Caco-2 (cell line): ENCODE results near the gene ARHGAP19. TPM values are rescaled to one million over a fixed set of nuclear protein-coding genes. Genes with fewer than 3 reads are reported as not detected.

Experiments used
- BruUV-seq: library from RNA; stranded (reverse); fragments of 400-500 nt; replicated peaks from 2 replicates; lab custom pipeline; 2021; lab: Mats Ljungman, UMichigan
- CTCF ChIA-PET: fragments of 300-600 bp; sonication (Branson Sonifier 250); formaldehyde crosslinking; loops from one replicate; lab custom pipeline; 2022; ENCODE audit warnings: antibody characterized with exemption; lab: Charles Lee
- POLR2A ChIA-PET: fragments of 300-600 bp; sonication (Branson Sonifier 250); formaldehyde crosslinking; loops from one replicate; lab custom pipeline; 2022; ENCODE audit warnings: antibody characterized with exemption; lab: Charles Lee
- DNase-seq, 2 experiments: peaks; one replicate each; pipeline versions ENCODE4 v3.0.0 to v3.0.0-alpha.2; 2020 to 2022
- H3K27me3 ChIP-seq: replicated peaks from 2 replicates; pipeline ENCODE4 v1.6.0; 2011; ENCODE audit warnings: low read length; ENCODE audit not compliant: control insufficient read depth, insufficient read depth
- H3K36me3 ChIP-seq: 2 replicates; pipeline ENCODE4 v1.5.1; 2011; ENCODE audit warnings: low read length; ENCODE audit not compliant: control insufficient read depth, insufficient read depth
- H3K4me1 ChIP-seq: fragments of 250-450 bp; sonication (Bioruptor Pico); 2 replicates; pipeline ENCODE4 v1.5.1; 2020; ENCODE audit warnings: mild to moderate bottlenecking
- H3K4me3 ChIP-seq: 2 replicates; pipeline ENCODE4 v1.5.1; 2011; ENCODE audit warnings: low read depth, mild to moderate bottlenecking, control low read depth, low read length
- H3K9me3 ChIP-seq: fragments of 250-450 bp; sonication (Bioruptor Pico); 2 replicates; pipeline ENCODE4 v1.5.1; 2020; ENCODE audit warnings: mild to moderate bottlenecking, moderate library complexity
- H3K27ac Mint-ChIP-seq: one replicate; pipeline ENCODE4 v1.8.0; 2022; ENCODE audit warnings: mixed read lengths; ENCODE audit not compliant: unreplicated experiment
- H3K27me3 Mint-ChIP-seq: one replicate; pipeline ENCODE4 v1.8.0; 2022; ENCODE audit warnings: mixed read lengths; ENCODE audit not compliant: insufficient read depth, unreplicated experiment
- H3K36me3 Mint-ChIP-seq: one replicate; pipeline ENCODE4 v1.8.0; 2022; ENCODE audit warnings: mild to moderate bottlenecking, mixed read lengths; ENCODE audit not compliant: insufficient read depth, unreplicated experiment
- H3K4me1 Mint-ChIP-seq: one replicate; pipeline ENCODE4 v1.8.0; 2022; ENCODE audit warnings: low read depth, mixed read lengths; ENCODE audit not compliant: unreplicated experiment
- H3K4me3 Mint-ChIP-seq: one replicate; pipeline ENCODE4 v1.8.0; 2022; ENCODE audit warnings: mild to moderate bottlenecking, moderate library complexity, mixed read lengths; ENCODE audit not compliant: unreplicated experiment
- H3K9me3 Mint-ChIP-seq: one replicate; pipeline ENCODE4 v1.8.0; 2022; ENCODE audit warnings: mixed read lengths; ENCODE audit not compliant: unreplicated experiment
- CTCF ChIP-seq, 2 experiments: fragments of 200-600 bp in 1 of 2; IDR thresholded peaks; 1 replicate in 1 of 2; 2 replicates in 1 of 2; pipeline versions ENCODE4 v1.5.1 to v1.8.0; 2011 to 2022; ENCODE audit warnings: antibody characterized with exemption in 1 of 2, control low read depth in 1 of 2, inconsistent platforms in 1 of 2, low read depth in 1 of 2, low read length in 1 of 2, mild to moderate bottlenecking in 1 of 2, moderate library complexity in 1 of 2; ENCODE audit not compliant: insufficient read depth in 1 of 2, severe bottlenecking in 1 of 2, unreplicated experiment in 1 of 2
- intact Hi-C: fragments of 100-400 bp; cut with micrococcal nuclease; formaldehyde crosslinking; loops from one replicate; pipeline ENCODE4 v1.10.0; 2022; ENCODE audit not compliant: unreplicated experiment
- total RNA-seq: library from RNA; stranded (reverse); gene quantifications from 2 replicates; pipeline ENCODE4 v1.2.3, GENCODE V29; 2022

The ARHGAP19 gene
- total RNA-seq, 1 experiment from 2014 or later: 13.9 TPM

- Mint-ChIP-seq H3K4me3 (peak overlapping the region; percentile 78), H3K27ac (peak overlapping the region; percentile 79), H3K36me3 (no peaks in the 10 kb centered on the region), H3K9me3 (no peaks in the 10 kb centered on the region), H3K27me3 (no peaks in the 10 kb centered on the region), H3K4me1 (peaks cover 21% of the 10 kb centered on the region)
- intact Hi-C loops: loop anchor here (2.0 kb wide), 1 partner anchor 16 kb away; the partner anchor contains the start of gene FRAT1
- peaks cover 21% of the 10 kb centered on the region for H3K4me1 ChIP-seq
- no peak for DNase-seq
- CTCF ChIA-PET: no interaction called here
- TF ChIP-seq CTCF (IDR thresholded peaks at IDR 0.05; ENCODE audit: insufficient read depth in 1 of 2, low read depth in 1 of 2, low read length in 1 of 2, severe bottlenecking in 1 of 2, unreplicated experiment in 1 of 2): no peak
- POLR2A ChIA-PET: no interaction called here
- peaks cover 1% of the 10 kb centered on the region; the same call in 1 of the 2 replicates for H3K36me3 ChIP-seq
- H3K27me3 ChIP-seq: no peaks in the 10 kb centered on the region
- H3K4me3 ChIP-seq: peak overlapping the region; percentile 99
- BruUV-seq: TSS peak; percentile 43
- no peaks in the 10 kb centered on the region for H3K9me3 ChIP-seq
Measured at GRCh38 chr10:97335188-97335619, 42.8 kb upstream of the ARHGAP19 start.

- H3K27me3 ChIP-seq: no peaks in the 10 kb centered on the region
- peak within 1 kb of the TSS; percentile 78 for H3K4me3 Mint-ChIP-seq
- CTCF ChIA-PET: interaction anchor here (1.2 kb wide), 1 partner anchor 262 kb away, joined by 3 read pairs; no protein-coding TSS in a partner anchor
- intact Hi-C loops: loop anchor here (2.0 to 5.0 kb wide), 2 partner anchors 16 to 163 kb away; partner anchors contain the start of genes FRAT1, MMS19 and UBTD1
- no peaks in the 10 kb centered on the region for H3K9me3 ChIP-seq
- no peak for TF ChIP-seq CTCF (IDR thresholded peaks at IDR 0.05; ENCODE audit: insufficient read depth in 1 of 2, low read depth in 1 of 2, low read length in 1 of 2, severe bottlenecking in 1 of 2, unreplicated experiment in 1 of 2)
- POLR2A ChIA-PET: interaction anchor here (1.3 kb wide), 1 partner anchor 43 kb away, joined by 5 read pairs; the partner anchor contains the start of gene ARHGAP19
- H3K4me3 ChIP-seq: peak within 1 kb of the TSS; percentile 99
- peaks cover 1% of the 10 kb centered on the region; the same call in 1 of the 2 replicates for H3K36me3 ChIP-seq
- no TSS peak for BruUV-seq
- H3K36me3 Mint-ChIP-seq: no peaks in the 10 kb centered on the region
- H3K27ac Mint-ChIP-seq: peak within 1 kb of the TSS; percentile 92
- no peaks in the 10 kb centered on the region for H3K9me3 Mint-ChIP-seq
- no peaks in the 10 kb centered on the region for H3K27me3 Mint-ChIP-seq
- peaks cover 27% of the 10 kb centered on the region for H3K4me1 Mint-ChIP-seq
- H3K4me1 ChIP-seq: peaks cover 21% of the 10 kb centered on the region
- DNase-seq: peak; percentile 91 to 93
Measured at GRCh38 chr10:97334370-97335175, 42.1 kb upstream of the ARHGAP19 start, which contains the start of gene FRAT2. TSS of gene FRAT2 (minus strand) at chr10:97334729. CDS start at chr10:97334572, 157 bp downstream.
